ENCODE data around the gene KRT2. TPM values are rescaled to one million over a fixed set of nuclear protein-coding genes. Genes with fewer than 3 reads are reported as not detected.

KRT2 gene
- total and polyA plus RNA-seq, 2 of the 8 experiments (the other 6 are each of a cell fraction or from before 2014, with no cell fraction given), result not detected

DNA sequence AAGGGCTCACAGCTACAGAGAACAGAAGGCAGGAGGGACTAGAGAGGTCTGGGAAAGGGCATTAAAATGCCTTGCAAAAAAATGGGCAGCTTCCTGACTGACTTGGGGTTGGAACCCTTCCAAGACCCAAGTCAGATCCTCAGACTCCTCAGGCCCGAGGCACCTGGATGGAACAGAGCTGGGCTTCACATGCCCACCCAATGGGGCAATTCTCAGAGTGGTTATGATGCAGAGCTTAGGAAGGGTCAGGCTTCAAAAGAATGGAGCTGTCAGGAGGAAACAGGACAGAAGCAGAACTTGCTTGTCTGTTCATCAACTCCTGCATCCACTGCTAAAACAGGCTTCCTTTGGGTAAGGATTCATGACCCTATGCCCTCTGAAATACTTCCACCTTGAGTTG is 37.9 kb upstream of the KRT2 start:
- H3K79me2 ChIP-seq (ENCODE audit: control insufficient read depth in 1 of 2, insufficient read depth in 2 of 2, low read length in 2 of 2), result no peaks in the 10 kb centered on the region
- H2BK120ac ChIP-seq (replicated peaks; ENCODE audit: low read depth, low read length), result no peak overlapping the region
- H3K36me3 ChIP-seq (ENCODE audit: control insufficient read depth in 2 of 4, insufficient read depth in 4 of 4, low read length in 3 of 4), result no peaks in the 10 kb centered on the region
- H3K18ac ChIP-seq (ENCODE audit: extremely low read depth, low read length), result no peak overlapping the region
- H3K4me1 ChIP-seq (replicated peaks in 1 of 4; ENCODE audit: control insufficient read depth in 3 of 4, insufficient read depth in 4 of 4, low read length in 3 of 4), result peaks cover 0 to 9% (median 3%) of the 10 kb centered on the region in 4 experiments; a peak in 2 of 7 replicates
- WGBS, 2 experiments (ENCODE audit: extremely low coverage in 1 of 2, insufficient coverage in 1 of 2, insufficient read length in 1 of 2, insufficient replicate concordance in 2 of 2, low coverage in 1 of 2, low lambda C conversion rate in 2 of 2, missing lambda C conversion rate in 1 of 2), result 100% methylated on average over 1 of the region's 1 CpG; no CpG with 5 or more reads in 1 of the 2 experiments
- no peak overlapping the region for H2BK12ac ChIP-seq (ENCODE audit: low read depth, low read length)
- no peak overlapping the region for H3K9ac ChIP-seq (replicated peaks in 1 of 4; ENCODE audit: extremely low read depth in 1 of 4, low read depth in 3 of 4, low read length in 3 of 4)
- no peak for FAIRE-seq
- no peak overlapping the region; the same call in 1 of the 2 replicates for H2AFZ ChIP-seq (ENCODE audit: low read length)
- H3K79me1 ChIP-seq (ENCODE audit: low read depth, low read length), result no peaks in the 10 kb centered on the region; the same call in 1 of the 2 replicates
- DNase-seq (ENCODE audit: low read depth in 1 of 2, low spot score in 2 of 2), result no peak
- H4K91ac ChIP-seq (replicated peaks; ENCODE audit: insufficient read length, low read length), result no peak overlapping the region
- H2BK20ac ChIP-seq (ENCODE audit: low read length), result no peak overlapping the region
- H3K23ac ChIP-seq (ENCODE audit: insufficient read length), result no peak overlapping the region
- H3K4me2 ChIP-seq (ENCODE audit: insufficient read depth in 1 of 2, low read depth in 2 of 2, low read length in 2 of 2), result no peak overlapping the region; a peak in 1 of 4 replicates
- POLR2A ChIA-PET (ENCODE audit: partially characterized antibody), result interaction anchor here (0.6 to 1.5 kb wide), 2 partner anchors 9 to 15 kb away, joined by 3 to 4 read pairs; no protein-coding TSS in a partner anchor
- no peak overlapping the region for H3K56ac ChIP-seq (replicated peaks; ENCODE audit: insufficient read length, low read depth, low read length)
- H3K23me2 ChIP-seq (ENCODE audit: low read depth, low read length), result peaks cover 6% of the 10 kb centered on the region; the same call in 1 of the 2 replicates
- no peak overlapping the region for H4K5ac ChIP-seq (ENCODE audit: insufficient read length, low read depth, low read length)
- H2BK15ac ChIP-seq (ENCODE audit: low read length), result no peak overlapping the region
- peaks cover 0 to 30% (median 16%) of the 10 kb centered on the region in 4 experiments; a peak in 6 of 7 replicates for H3K27me3 ChIP-seq (replicated peaks in 1 of 4; ENCODE audit: control insufficient read depth in 3 of 4, extremely low read depth in 1 of 4, insufficient read depth in 3 of 4, low read length in 3 of 4)
- no peak overlapping the region for H2AK5ac ChIP-seq (ENCODE audit: low read depth, low read length)
- H4K20me1 ChIP-seq (replicated peaks in 1 of 2; ENCODE audit: control insufficient read depth in 1 of 2, insufficient read depth in 2 of 2, low read length in 2 of 2), result peaks cover 0 to 2% of the 10 kb centered on the region in 2 experiments
- no peaks in the 10 kb centered on the region for H3K9me3 ChIP-seq (ENCODE audit: insufficient read depth in 2 of 2, low read depth in 1 of 2, low read length in 1 of 2)
- no peak overlapping the region for H3K27ac ChIP-seq (ENCODE audit: low read depth, low read length)
- H2BK5ac ChIP-seq (ENCODE audit: low read depth, low read length), result no peak overlapping the region
- no peak overlapping the region for H3K4ac ChIP-seq (replicated peaks; ENCODE audit: insufficient read length, low read depth, low read length)
- H3K4me3 ChIP-seq (ENCODE audit: extremely low read depth in 1 of 4, insufficient read depth in 2 of 4, low read depth in 3 of 4, low read length in 4 of 4), result no peak overlapping the region
- H3K14ac ChIP-seq (ENCODE audit: insufficient read length), result no peak overlapping the region
- H4K8ac ChIP-seq (ENCODE audit: extremely low read depth, insufficient read depth, low read length), result no peak overlapping the region
- CTCF ChIA-PET (ENCODE audit: partially characterized antibody), result interaction anchor here (1.0 to 3.8 kb wide), 11 partner anchors 13 to 319 kb away, joined by 3 to 39 read pairs (median 7); no protein-coding TSS in a partner anchor
- TF ChIP-seq, protein P1, sequence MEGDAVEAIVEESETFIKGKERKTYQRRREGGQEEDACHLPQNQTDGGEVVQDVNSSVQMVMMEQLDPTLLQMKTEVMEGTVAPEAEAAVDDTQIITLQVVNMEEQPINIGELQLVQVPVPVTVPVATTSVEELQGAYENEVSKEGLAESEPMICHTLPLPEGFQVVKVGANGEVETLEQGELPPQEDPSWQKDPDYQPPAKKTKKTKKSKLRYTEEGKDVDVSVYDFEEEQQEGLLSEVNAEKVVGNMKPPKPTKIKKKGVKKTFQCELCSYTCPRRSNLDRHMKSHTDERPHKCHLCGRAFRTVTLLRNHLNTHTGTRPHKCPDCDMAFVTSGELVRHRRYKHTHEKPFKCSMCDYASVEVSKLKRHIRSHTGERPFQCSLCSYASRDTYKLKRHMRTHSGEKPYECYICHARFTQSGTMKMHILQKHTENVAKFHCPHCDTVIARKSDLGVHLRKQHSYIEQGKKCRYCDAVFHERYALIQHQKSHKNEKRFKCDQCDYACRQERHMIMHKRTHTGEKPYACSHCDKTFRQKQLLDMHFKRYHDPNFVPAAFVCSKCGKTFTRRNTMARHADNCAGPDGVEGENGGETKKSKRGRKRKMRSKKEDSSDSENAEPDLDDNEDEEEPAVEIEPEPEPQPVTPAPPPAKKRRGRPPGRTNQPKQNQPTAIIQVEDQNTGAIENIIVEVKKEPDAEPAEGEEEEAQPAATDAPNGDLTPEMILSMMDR (IDR thresholded peaks at IDR 0.05; ENCODE audit: control extremely low read depth in 1 of 3, insufficient read depth in 1 of 3, low read depth in 1 of 3, low read length in 3 of 3), result no peak
- TF ChIP-seq HDAC6 (IDR thresholded peaks at IDR 0.05; ENCODE audit: low read depth, low read length), result no peak
- no peak for TF ChIP-seq SP4 (IDR thresholded peaks at IDR 0.05; ENCODE audit: low read length)
- TF ChIP-seq CHD2 (IDR thresholded peaks at IDR 0.05; ENCODE audit: low read length), result no peak
- TF ChIP-seq KDM1A (IDR thresholded peaks at IDR 0.05; ENCODE audit: borderline replicate concordance, low read length), result no peak
- TF ChIP-seq CEBPB (IDR thresholded peaks at IDR 0.05; ENCODE audit: low read depth, low read length), result no peak
- TF ChIP-seq HDAC2 (IDR thresholded peaks at IDR 0.05; ENCODE audit: borderline replicate concordance in 1 of 2, low read depth in 2 of 2, low read length in 2 of 2), result no peak
- TF ChIP-seq CTBP2 (IDR thresholded peaks at IDR 0.05; ENCODE audit: borderline replicate concordance, insufficient read depth, insufficient read length, low read length), result no peak
- no peak for TF ChIP-seq CBX5 (IDR thresholded peaks at IDR 0.05; ENCODE audit: low read depth, low read length)
- TF ChIP-seq CHD1 (IDR thresholded peaks at IDR 0.05; ENCODE audit: low read depth, low read length), result no peak
- TF ChIP-seq KDM4A (IDR thresholded peaks at IDR 0.05; ENCODE audit: low read depth, low read length, severe bottlenecking), result no peak
